A673 (cell line): Measurements from ENCODE around the gene ANKRD27. TPM values are rescaled to one million over a fixed set of nuclear protein-coding genes. Genes with fewer than 3 reads are reported as not detected.
"Not testable (repeated sequence)": the region's sequence is repeated elsewhere in the genome, so short reads cannot be mapped to it uniquely, and the experiment has no call there.

ENCODE experiments used
- BruUV-seq: library from RNA; stranded (reverse); fragments of 400-500 nt; replicated peaks from 2 replicates; lab custom pipeline; 2021; lab: Mats Ljungman, UMichigan
- CTCF ChIA-PET: fragments of 300-600 bp; sonication (Branson Sonifier 250); formaldehyde crosslinking; loops from one replicate; lab custom pipeline; 2022; ENCODE audit warnings: antibody characterized with exemption; lab: Charles Lee
- POLR2A ChIA-PET: fragments of 300-600 bp; sonication (Branson Sonifier 250); formaldehyde crosslinking; loops from one replicate; lab custom pipeline; 2022; ENCODE audit warnings: antibody characterized with exemption; ENCODE audit not compliant: low non-redundant PET; lab: Charles Lee
- DNase-seq: peaks from one replicate; pipeline ENCODE4 v3.0.0-alpha.2; 2015; ENCODE audit warnings: low spot score
- H3K27ac ChIP-seq: fragments of 200-600 bp; sonication (generic); 2 replicates; pipeline ENCODE4 v1.5.1; 2016; ENCODE audit warnings: mixed run types, low read depth, mild to moderate bottlenecking, mixed read lengths, antibody characterized with exemption, low read length; ENCODE audit not compliant: poor library complexity, severe bottlenecking
- H3K27me3 ChIP-seq: fragments of 200-600 bp; sonication (generic); replicated peaks from 2 replicates; pipeline ENCODE4 v1.6.1; 2017; ENCODE audit warnings: mixed run types, low read depth, mild to moderate bottlenecking, mixed read lengths, antibody characterized with exemption, low read length; ENCODE audit not compliant: insufficient read depth, poor library complexity
- H3K36me3 ChIP-seq: fragments of 200-600 bp; sonication (generic); 2 replicates; pipeline ENCODE4 v1.6.1; 2016; ENCODE audit warnings: mixed run types, mild to moderate bottlenecking, mixed read lengths, antibody characterized with exemption, low read length; ENCODE audit not compliant: insufficient read depth, poor library complexity, severe bottlenecking
- H3K4me1 ChIP-seq: fragments of 200-600 bp; sonication (generic); 2 replicates; pipeline ENCODE4 v1.6.1; 2017; ENCODE audit warnings: mixed run types, mild to moderate bottlenecking, mixed read lengths, antibody characterized with exemption, low read length; ENCODE audit not compliant: insufficient read depth, poor library complexity, severe bottlenecking
- H3K4me3 ChIP-seq: fragments of 200-600 bp; sonication (generic); 2 replicates; pipeline ENCODE4 v1.5.1; 2016; ENCODE audit warnings: low read depth, mixed run types, mild to moderate bottlenecking, mixed read lengths, low read length; ENCODE audit not compliant: poor library complexity, severe bottlenecking
- H3K9me3 ChIP-seq: fragments of 200-600 bp; sonication (generic); 2 replicates; pipeline ENCODE4 v1.6.1; 2016; ENCODE audit warnings: mixed run types, low read depth, mild to moderate bottlenecking, mixed read lengths, antibody characterized with exemption, low read length; ENCODE audit not compliant: poor library complexity, severe bottlenecking
- EZH2 ChIP-seq: fragments of 200-600 bp; sonication (generic); IDR thresholded peaks from 2 replicates; pipeline ENCODE4 v1.6.1; 2017; ENCODE audit warnings: borderline replicate concordance, low read depth, mild to moderate bottlenecking, mixed read lengths, antibody characterized with exemption, low read length; ENCODE audit not compliant: poor library complexity, severe bottlenecking
- intact Hi-C: fragments of 100-400 bp; cut with micrococcal nuclease; formaldehyde crosslinking; loops from one replicate; pipeline ENCODE4 v1.10.0; 2022; ENCODE audit not compliant: unreplicated experiment
- total RNA-seq: library from RNA; stranded (reverse); gene quantifications from 2 replicates; pipeline ENCODE4 v1.2.3, GENCODE V29; 2021
- TF ChIP-seq, protein P1 (sequence below): fragments of 300-800, 200-600 bp; sonication (generic); conservative IDR thresholded peaks from 2 replicates; pipeline ENCODE4 v1.5.1; 2017; ENCODE audit warnings: low read depth, mild to moderate bottlenecking, antibody characterized with exemption, low read length, moderate library complexity, mixed read lengths

The ANKRD27 gene
- total RNA-seq, 1 experiment from 2014 or later, result 25.0 TPM

DNA sequence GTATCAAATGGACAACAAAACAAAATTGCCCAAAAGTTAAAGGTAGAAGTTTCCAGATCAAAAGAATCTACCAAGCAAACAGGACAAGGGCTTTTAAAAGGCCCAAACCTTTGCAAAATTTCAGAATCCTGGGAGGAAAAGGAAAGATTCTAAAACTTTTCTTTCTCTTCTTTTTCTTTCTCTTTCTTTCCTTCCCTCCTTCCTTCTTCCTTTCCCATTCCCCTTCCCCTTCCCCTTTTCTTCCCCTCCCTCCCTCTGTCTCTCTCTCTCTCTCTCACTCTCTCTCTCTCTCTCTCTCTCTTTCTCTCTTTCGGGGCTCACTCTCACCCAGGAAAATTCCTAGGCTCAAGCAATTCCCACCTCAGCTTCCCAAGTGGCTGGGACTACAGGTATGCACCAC is 98.2 kb downstream of the ANKRD27 start:
- Histone ChIP-seq H3K27me3 (no peaks in the 10 kb centered on the region), H3K27ac (no peak overlapping the region), H3K4me3 (no peak overlapping the region), H3K4me1 (peaks cover under 1% of the 10 kb centered on the region), H3K9me3 (no peaks in the 10 kb centered on the region), H3K36me3 (no peaks in the 10 kb centered on the region)
- no peak for DNase-seq
- ChIA-PET CTCF (no interaction called here), POLR2A (no interaction called here)
- intact Hi-C loops, result loop anchor here (10.0 kb wide), 1 partner anchor 1892 kb away; no protein-coding TSS in a partner anchor
- no TSS peak for BruUV-seq
- TF ChIP-seq EZH2, result no peak
- TF ChIP-seq, protein P1, sequence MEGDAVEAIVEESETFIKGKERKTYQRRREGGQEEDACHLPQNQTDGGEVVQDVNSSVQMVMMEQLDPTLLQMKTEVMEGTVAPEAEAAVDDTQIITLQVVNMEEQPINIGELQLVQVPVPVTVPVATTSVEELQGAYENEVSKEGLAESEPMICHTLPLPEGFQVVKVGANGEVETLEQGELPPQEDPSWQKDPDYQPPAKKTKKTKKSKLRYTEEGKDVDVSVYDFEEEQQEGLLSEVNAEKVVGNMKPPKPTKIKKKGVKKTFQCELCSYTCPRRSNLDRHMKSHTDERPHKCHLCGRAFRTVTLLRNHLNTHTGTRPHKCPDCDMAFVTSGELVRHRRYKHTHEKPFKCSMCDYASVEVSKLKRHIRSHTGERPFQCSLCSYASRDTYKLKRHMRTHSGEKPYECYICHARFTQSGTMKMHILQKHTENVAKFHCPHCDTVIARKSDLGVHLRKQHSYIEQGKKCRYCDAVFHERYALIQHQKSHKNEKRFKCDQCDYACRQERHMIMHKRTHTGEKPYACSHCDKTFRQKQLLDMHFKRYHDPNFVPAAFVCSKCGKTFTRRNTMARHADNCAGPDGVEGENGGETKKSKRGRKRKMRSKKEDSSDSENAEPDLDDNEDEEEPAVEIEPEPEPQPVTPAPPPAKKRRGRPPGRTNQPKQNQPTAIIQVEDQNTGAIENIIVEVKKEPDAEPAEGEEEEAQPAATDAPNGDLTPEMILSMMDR, result no peak

DNA sequence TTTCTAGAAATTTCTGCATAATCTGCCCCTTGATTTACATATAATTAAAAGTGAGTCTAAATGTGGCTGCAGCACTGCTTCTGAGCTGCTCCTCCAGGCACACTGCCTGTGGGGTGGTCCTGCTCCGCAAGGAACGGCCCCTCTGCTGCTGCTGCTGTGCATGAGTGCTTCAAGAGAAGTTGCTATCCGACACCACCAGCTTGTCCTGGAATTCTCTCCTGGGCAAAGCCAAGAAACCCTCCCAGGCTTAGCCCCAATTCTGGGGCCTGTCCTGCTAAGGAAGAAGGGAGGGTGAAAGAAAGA is 101.5 kb downstream of the ANKRD27 start:
- no peaks in the 10 kb centered on the region for H3K36me3 ChIP-seq
- no peaks in the 10 kb centered on the region for H3K4me1 ChIP-seq
- intact Hi-C loops, result loop anchor here (5.0 to 10.0 kb wide), 3 partner anchors 116 to 1889 kb away; no protein-coding TSS in a partner anchor
- H3K27ac ChIP-seq, result no peak overlapping the region
- no peak overlapping the region for H3K4me3 ChIP-seq
- TF ChIP-seq EZH2, result no peak
- ChIA-PET POLR2A (no interaction called here), CTCF (no interaction called here)
- BruUV-seq, result no TSS peak
- no peak for DNase-seq
- H3K9me3 ChIP-seq, result no peaks in the 10 kb centered on the region
- no peaks in the 10 kb centered on the region for H3K27me3 ChIP-seq

DNA sequence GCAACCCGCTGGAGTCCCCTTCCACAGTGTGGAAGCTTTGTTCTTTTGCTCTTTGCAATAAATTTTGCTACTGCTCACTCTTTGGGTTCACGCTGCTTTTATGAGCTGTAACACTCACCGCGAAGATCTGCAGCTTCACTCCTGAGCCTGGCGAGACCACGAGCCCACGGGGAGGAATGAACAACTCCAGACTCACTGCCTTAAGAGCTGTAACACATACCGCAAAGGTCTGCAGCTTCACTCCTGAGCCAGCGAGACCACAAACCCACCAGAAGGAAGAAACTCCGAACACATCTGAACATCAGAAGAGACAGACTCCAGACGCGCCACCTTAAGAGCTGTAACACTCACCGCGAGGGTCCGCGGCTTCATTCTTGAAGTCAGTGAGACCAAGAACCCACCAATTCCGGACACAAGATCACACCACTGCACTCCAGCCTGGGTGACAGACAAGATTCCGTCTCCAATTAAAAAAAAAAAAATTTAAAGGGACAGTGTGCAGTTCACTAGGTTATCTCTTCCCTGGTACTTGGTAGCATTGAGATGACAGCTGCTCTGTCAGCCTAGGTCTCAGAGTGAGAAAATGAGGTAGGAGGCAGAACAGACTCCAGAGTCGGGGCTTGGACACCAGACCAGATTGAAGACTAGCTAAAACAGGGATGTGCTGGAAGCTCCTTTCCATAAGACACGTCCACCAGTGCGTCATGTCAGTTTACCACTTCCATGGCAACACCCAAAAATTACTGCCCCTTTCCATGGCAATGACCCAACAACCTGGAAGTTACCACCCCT is 102.1 kb downstream of the ANKRD27 start:
- H3K36me3 ChIP-seq, H3K4me3 ChIP-seq, DNase-seq, H3K27ac ChIP-seq, H3K4me1 ChIP-seq, POLR2A ChIA-PET, CTCF ChIA-PET, H3K27me3 ChIP-seq, BruUV-seq, H3K9me3 ChIP-seq: not testable (repeated sequence)
- intact Hi-C loops, result loop anchor here (5.0 to 10.0 kb wide), 3 partner anchors 116 to 1888 kb away; no protein-coding TSS in a partner anchor

DNA sequence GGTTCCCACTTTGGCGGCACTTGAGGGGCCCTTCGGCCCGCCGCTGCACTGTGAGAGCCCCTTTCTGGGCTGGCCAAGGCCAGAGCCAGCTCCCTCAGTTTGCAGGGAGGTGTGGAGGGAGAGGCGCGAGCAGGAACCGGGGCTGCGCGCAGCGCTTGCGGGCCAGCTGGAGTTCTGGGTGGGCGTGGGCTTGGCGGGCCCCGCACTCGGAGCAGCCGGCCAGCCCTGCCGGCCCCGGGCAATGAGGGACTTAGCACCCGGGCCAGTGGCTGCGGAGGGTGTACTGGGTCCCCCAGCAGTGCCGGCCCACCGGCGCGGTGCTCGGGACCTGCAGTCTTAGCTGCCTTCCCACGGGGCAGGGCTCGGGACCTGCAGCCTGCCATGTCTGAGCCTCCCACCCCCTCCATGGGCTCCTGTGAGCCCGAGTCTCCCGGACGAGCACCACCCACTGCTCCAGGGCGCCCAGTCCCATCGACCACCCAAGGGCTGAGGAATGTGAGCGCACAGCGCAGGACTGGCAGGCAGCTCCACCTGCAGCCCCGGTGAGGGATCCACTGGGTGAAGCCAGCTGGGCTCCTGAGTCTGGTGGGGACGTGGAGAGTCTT is 103.4 kb downstream of the ANKRD27 start:
- H3K4me1 ChIP-seq, H3K4me3 ChIP-seq, H3K27me3 ChIP-seq, POLR2A ChIA-PET, DNase-seq, H3K27ac ChIP-seq, CTCF ChIA-PET, BruUV-seq, H3K9me3 ChIP-seq, H3K36me3 ChIP-seq: not testable (repeated sequence)
- intact Hi-C loops, result loop anchor here (2.0 to 10.0 kb wide), 4 partner anchors 114 to 1887 kb away; no protein-coding TSS in a partner anchor
